Stimulated activated CD4-positive, alpha-beta T cell treated with anti-CD3 and anti-CD28 coated beads, TNF-alpha, amount 100 ng/mL, for 4 hours (primary cell): ENCODE data around the gene NOM1.

Experiments used
- DNase-seq, 3 experiments: peaks; one replicate each; pipeline ENCODE4 v3.0.0-alpha.2; 2020; ENCODE audit warnings: low read depth in 3 of 3

The NOM1 gene

DNA sequence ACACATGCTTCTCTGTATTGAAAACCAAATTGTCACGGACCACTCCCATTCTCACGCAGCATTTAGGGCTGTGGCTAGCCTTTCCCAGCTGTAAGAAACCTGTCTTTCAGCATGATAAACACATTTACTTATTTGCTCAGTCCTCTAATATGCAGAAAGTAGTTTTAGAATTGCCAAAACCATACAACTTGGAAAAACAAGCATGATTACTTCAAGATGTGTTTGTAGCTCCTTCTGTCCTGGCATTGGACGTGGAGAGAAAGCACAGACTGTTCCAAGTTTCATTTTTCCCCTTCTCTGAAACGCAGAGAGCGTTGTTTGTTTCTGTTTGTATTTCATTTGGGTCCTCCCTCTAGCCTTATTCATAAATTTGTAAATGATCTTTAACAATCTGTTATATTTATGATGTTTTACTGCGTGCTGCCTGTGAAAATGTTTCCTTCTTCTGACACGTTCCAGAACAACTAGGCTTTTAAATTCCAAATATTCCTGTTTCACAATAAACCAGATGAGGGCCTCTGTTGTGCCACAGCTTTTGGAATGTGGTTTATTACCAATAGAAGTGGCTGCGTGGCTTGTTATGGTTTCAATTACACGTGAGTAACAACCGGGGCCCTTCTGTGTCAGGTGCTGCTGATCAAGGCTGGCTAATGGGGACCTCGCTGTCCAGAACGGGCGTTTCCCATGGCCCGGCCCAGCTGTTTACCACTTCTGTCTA is 34.8 kb downstream of the NOM1 start:
- DNase-seq, result no peak

DNA sequence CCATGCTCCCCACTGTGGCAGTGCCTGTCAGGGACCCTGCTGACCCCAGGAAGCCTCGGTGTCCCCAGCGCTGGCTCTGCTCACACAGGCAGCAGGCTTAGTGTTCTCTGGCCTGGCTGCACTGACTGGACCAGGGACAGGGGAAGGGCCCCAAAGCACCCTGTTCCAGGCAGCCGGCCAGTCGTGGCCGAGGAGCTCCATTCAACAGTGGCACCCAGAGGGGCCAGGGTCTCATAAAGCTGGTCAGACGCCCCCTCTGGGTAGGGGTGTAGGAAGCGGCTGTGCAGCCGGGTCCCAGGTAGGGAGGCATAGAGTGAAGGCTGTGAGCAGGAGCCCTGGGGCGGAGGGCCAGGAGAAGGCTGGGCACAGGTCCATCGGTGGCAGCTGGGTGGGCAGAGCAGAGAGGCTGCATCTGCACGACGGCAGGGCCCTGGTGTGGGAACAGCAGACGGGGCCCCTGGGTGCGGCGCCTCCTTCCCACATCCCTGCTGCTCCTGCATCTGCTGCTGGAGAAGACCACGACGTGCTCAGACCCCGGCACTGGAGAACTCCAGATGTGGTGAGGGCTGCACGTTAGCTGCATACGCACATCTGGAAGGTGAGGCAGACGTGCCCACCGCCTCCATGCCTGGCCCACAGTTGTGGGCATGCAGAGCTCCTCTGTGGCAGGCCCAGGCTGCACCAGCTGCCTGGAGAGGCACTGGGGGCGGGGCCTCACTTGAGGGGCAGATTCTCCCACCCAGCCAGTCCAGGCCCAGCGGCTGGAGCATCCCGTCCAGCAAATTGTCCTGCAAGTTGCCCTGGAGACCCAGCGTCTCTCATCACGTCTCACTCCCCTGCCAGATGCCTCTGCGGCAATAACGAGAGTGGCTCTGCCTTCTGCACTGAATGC is 35.8 kb downstream of the NOM1 start:
- no peak for DNase-seq

- no peak for DNase-seq
Measured at GRCh38 chr7:156986378-156986777, 36.9 kb downstream of the NOM1 start.

DNA sequence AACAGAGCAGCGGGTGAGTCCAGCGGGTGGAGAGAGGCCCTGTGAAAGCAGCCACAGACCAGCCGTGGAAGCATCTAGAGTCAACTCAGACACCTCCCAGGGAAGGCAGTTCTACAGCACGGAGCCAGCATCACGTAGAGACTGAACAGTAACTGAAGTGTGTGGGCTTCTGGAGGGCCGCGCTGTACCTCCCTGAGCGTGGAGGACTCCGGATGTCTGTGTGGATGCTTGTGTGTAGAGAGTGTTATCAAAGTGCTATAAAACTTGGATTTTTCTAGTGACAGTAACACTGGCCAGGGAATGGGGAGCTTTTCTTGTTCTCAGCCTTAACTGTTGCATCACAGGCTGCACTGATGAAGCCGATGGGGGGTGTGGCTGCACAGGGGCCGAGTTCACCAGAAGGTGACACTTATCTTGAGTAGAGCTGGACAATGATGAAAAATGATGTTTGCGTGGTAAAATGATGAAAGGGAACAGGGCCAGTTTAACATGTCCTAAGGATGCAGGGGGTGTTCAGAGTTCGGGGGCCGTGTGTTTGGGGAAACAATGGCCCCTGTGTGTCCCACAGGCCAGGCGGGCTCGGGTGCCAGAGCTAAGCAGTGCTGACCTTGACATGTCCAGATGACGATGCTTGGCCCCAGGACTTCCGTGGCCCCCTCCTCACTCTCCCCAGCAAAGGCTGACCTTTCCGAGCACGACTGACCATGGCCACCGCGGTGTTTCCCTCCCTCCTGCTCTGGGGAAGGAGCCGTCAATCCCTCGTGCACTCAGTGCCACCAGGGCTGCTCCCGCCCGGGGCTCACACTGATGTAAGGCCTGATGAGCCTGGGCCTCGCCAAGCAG is 39.1 kb downstream of the NOM1 start:
- DNase-seq, result no peak

DNA sequence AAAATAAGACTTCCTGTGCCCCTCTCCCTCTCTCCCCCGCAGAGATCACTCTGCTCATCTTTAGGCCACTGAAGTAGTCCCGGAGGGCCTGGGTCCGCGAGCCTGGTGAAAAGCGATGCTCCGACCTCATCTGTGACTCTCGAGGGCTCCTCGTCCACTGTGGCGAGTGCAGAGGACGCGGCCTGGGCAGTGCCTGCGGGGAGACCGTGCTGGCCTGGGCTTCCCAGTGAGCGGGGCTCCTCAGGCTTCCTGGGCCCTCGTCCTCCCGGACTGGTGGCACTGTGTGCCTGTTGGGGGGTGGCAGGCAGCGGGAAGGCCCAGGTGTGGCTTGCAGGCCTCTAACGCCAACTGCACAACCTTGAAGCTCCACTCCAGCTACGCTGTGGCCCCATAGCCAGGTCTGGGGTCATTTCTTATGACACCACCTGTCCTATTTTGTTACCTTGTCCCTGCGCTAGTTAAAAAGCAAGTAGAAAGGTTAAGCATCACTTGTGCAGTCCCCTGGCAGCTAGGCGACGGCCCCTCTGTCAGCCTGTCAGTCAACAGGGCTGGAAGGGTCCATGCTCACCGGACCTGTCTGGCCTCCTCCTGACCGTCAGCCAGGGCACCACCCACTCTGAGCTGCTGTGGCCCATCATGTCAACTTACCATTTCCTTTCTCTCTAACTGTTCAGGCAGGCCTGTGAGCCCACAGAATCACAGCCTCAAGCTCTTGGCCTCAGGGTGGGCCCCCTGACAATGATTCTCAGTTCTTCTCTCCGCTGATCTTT is 40.4 kb downstream of the NOM1 start:
- no peak for DNase-seq

DNA sequence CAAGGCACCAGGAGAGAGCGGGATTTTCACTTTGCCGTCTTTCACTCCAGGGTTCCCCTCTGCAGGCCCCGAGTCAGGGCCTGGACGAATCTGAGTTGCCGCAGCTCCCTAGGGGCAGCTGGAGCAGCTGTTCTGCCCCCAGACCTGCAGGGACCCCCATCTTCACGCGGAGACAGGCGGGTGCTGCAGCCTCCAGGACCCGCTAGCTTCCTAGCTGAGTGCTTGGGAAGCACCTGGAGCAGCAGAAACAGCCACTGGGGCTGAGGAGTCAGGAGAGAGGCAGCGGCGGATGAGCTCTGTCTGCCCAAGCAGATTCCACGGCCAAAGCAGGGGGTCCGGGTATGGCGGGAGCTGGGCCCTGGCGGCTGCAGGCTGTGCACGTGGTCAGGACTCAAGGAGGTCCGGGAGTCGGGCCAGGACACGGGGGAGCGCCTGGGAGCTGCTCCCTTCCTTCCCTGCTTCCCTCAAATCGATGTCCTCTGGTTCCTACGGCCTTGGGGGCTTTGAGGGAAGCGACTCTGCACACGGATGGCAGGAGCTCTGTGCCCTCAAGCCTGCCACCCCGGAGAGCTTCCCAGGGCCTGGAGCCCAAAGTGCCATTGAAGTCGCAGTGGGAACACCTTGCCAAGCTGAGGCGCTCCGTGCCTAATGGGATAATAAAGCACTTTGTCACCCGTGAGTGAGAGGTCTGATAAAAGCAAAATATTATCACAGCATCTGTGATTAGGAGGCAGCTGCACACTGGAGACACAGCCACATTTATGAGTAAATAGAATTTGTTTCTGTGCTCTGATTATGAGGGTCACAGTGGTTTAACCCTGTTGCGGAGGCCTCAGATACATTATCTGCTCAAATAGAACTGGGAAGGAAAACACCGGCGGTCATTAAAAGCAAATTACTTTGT is 43.8 kb downstream of the NOM1 start:
- no peak for DNase-seq

DNA sequence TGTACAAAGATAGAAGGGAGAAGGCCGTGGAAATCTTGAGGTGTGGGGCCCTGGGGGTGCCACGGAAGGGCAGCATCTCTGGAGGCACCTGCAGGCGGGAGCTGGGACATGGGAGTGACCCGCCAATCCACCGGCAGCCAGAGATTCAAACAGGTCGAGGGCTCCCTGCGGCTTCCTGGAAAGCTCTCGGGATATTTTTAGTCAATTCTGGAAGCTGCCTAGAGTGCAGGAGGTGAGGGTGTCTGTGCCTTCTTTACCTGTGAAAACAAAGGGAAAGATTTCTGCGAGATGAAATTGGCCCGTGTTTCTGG is 44.4 kb downstream of the NOM1 start:
- no peak for DNase-seq

DNA sequence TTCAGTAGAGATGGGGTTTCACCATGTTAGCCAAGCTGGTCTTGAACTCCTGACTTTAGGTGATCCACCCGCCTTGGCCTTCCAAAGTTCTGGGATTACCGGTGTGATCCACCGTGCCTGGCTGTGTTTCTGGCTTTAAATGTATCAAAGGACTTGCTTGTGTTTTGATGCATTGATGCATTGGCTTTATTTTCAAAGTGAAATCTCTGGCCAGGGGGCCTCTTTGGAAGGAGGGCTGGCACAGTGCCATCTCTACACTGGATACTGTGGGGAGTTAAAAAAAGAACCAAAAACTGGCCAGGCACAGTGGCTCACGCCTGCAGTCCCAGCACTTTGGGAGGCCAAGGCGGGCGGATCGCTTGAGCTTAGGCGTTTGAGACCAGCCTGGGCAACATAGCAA is 44.9 kb downstream of the NOM1 start:
- no peak for DNase-seq

DNA sequence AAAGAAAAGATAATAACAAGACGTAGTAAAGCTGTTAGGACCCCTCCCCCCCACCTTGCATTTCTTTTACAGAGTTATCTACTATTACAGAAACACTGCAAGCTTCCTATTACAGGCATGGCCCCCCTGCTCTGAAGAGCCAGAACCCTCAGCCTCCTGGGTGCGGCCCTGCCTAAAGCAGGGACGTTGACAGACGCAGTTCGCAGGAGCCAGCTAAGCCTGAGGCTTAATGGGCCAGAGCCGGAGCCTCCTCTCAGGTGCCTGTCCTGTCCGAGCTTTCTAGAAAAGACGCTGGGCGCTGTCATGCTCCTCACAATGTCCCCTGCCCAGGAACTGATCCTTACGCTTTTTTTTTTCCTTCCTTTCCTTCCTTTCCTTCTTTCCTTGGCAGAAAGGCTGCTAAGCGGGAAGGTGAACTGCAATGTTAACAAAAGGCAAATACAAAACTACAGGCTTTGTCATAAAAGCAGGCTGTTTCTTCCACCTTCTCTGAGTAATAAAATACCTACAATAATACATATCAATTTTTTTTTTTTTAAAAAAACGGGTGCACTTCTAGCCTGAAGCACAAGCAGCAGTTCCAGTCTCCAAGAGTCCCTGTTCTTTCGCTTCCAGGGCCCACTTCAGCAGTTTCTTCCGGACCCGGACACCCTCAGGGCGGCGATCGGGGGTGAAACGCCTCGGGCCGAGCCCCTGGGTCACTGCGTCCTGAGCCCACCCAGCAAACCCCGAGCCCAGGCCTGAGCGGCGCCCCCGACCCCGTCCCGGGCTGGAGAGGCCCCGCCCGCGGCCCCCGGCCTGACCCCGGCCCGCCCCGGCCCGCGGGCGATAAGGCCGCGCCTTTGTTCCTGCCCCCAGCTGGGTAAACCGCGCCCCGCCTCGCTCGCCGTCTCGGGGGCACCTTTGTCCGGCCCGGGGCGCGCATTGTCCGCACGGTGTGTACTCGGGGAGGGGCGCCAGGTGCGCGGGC is 49.8 kb downstream of the NOM1 start:
- no peak for DNase-seq

- DNase-seq, result no peak
Measured at GRCh38 chr7:156999958-157000726, 50.6 kb downstream of the NOM1 start.

- DNase-seq, result no peak
Measured at GRCh38 chr7:157000741-157001653, 51.5 kb downstream of the NOM1 start.

GRCh38 chr7:157001920-157002818 is 52.7 kb downstream of the NOM1 start:
- no peak for DNase-seq

GRCh38 chr7:157002819-157003421 is 53.4 kb downstream of the NOM1 start:
- DNase-seq, result no peak

- DNase-seq, result no peak
Measured at GRCh38 chr7:157003445-157003755, 53.9 kb downstream of the NOM1 start.

GRCh38 chr7:157003756-157004520 is 54.4 kb downstream of the NOM1 start:
- no peak for DNase-seq
